HG03103 (cell line): ENCODE measurements around the gene RHCG.

Experiments
- ATAC-seq: cut with Tn5 transposase; IDR thresholded peaks from one replicate; pipeline ENCODE4 v1.9.1; 2021; ENCODE audit warnings: low read depth; ENCODE audit not compliant: unreplicated experiment

Gene RHCG

DNA sequence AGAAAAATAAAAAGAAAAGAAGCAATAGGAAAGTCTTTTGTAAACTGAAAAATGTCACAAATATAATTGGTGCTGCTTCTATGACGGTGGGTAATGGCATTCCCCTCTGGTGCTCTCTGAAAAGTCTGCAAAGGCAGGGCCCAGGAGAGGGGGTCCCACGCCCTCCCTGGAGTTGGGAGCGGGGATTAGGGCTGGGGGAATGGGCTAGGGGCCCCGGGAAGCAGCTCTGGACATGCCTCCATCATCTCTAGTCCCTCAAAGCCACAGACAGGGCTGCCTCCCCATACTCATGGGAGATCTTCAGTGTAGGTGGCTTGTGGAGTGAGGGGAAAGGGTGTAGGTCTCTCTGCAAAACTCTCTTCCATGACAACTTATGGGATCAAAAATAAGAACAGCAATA lies 7.8 kb upstream of the RHCG start:
- ATAC-seq: no peak

DNA sequence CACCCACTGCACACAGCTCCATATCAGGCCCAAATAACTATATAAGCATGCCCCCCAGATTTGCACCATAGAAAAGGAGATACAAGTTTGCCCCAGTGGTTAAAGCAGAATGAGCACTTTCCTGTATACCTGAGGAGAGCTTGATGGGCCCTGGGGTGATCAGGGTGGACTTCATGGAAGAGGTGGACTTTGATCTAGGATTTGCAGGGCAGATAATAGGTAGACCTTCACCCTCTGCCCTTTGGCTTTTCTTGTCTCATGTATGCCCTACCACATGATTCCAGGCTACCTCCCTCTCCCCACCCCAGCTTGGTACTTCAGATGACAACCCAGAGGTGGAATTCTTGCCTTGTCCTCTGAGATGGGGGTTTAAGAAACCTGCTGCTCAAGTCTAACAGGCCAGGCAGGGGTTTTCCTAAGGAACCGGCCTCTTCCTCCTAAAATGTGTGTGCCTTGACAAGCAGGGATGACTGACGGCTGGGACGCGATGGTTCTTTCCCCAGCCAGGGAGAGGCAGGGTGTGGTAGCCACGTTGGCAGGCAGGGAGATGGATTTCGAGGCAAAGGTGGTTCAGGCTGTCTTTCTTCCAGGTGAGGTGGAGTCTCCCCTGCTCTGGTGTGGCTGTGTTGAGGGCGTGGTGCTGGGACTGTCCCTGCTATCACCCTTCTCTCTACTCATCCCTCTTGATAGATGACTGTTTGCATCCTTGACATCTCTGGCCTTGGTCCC lies 6.6 kb upstream of the RHCG start:
- ATAC-seq: no peak

DNA sequence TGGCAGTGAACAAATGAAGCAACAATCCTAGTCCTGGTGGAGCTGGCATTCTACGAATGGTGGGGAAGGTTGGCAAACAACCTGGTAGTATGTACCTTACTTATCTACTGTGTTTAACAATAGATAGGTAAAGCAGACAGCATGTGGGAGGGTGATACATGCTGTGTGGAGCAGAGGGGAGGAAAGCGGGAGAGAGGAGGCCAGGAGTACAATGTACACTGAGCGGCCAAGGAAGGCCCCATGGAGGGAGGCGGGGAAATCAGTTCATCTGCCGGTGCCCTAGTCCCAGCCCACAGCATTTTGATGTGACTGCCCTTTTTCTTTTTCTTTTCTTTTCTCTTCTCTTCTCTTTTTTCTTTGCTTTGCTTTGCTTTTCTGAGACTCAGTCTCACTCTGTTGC lies 5.3 kb upstream of the RHCG start:
- ATAC-seq: no peak

DNA sequence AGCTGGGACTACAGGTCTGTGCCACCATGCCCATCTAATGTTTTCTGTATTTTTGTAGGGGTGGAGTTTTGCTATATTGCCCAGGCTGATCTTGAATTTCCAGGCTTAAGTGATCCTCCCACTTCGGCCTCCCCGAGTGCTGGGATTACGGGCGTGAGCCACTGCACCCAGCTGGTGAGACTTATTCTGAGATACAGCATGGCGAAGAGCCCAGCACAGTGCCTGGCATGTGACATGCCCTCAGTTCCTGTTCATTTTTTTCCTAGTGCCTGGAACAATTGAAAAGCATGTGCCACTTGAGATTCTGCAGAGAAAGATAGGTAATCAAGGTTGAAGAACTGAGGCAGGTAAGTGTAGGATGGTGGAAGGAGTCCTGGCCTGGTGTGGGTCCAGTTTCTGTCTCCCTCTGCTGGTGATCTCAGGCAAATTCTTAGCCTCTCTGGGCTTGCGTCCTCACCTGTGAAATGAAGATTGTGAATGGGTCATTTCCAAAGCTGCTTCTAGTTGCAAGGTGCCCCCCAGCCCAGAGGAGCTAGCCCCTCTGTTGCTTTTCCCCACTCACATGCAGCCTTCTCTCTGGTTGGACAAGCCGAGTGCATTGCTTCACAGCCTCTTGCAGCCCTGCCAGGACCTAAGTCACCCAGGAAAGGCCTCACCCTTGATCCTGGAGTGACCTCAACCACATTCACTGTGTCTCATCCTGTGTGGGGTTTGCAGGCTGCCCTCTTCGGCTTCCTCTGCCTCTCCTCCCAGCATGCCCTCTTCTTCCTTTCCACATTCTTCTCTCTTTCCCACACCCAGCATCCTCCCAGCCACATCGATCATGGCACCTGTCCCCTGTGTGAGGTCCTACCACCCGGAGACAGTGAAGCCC lies 4.3 kb upstream of the RHCG start:
- no peak for ATAC-seq

DNA sequence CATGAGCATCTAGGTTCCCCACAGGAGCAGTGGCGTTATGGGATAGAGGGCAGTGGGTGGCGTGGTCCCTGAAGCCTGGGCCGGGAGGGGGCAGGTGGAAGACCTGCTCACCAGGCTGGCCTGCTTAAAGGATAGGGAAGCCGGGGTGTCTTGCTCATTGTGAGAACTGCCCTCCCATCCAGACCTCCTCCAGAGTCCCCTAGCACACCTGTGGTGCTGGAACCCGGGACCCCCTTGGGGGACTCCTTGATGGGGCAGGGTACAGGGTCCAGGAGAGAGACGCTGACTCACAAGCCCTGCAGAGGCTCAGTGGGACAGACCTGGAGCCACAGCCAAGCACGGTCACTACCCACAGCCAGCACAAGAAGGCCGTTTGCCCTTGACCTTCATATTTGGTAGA lies 2.8 kb upstream of the RHCG start:
- ATAC-seq: no peak

DNA sequence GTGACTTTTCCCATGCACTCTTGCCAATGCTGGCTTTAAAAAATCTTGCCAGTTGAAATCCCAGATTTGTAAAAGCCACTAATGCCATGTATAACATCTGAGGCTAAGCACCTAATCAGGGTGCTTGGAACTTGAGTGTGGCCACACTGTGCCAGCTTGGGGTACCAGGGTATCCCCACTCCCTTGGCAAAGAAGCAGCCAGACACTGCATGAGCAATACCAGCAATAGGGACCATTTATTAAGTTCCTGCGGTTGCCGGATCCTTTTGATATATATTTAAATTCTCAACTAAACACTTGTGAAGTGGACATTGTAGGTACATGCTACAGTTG lies 2.2 kb upstream of the RHCG start:
- ATAC-seq: no peak

DNA sequence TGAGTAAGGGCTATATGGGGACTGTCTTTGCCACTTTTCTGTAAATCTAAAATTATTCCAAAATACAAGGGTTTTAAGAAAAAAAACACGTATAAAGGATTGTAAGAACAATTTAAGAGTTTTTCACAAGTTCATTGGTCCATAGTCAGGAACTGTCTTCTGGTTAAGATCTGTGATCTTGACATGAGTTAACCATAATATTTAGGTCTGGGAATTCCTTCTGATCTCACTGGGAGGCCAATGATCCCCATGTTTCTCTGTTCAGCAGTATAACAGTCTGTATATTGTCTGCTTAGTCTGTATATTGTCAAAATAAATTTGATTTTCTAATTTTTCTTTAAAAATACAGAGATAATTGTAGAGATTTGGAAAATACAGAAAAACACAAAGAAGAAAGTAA lies 848 bp upstream of the RHCG start:
- ATAC-seq: no peak

DNA sequence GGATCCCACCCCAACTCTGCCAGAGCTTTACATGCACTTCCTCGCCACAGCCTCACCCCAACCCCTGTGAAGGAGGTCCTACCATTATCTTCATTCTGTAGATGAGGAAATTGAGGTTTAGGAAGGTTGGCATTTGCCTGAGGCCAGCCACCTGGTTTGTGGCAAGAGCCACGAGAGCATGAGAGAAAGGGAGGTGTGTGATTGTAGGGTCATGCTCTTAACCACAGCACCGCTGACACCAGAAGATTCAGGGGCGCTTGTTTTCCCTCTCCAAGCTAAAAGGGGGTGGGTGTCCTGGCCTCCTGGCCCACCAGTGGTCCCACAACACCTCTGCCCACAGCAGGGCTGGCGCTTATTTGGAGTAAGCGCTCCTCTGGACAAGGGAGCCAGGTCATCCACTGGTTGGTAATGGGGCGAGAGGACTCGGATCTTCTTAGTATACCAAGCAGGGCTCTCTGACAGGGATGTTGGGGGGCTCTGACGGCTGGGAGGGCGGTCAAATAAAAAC lies 691 bp downstream of the RHCG start:
- no peak for ATAC-seq

DNA sequence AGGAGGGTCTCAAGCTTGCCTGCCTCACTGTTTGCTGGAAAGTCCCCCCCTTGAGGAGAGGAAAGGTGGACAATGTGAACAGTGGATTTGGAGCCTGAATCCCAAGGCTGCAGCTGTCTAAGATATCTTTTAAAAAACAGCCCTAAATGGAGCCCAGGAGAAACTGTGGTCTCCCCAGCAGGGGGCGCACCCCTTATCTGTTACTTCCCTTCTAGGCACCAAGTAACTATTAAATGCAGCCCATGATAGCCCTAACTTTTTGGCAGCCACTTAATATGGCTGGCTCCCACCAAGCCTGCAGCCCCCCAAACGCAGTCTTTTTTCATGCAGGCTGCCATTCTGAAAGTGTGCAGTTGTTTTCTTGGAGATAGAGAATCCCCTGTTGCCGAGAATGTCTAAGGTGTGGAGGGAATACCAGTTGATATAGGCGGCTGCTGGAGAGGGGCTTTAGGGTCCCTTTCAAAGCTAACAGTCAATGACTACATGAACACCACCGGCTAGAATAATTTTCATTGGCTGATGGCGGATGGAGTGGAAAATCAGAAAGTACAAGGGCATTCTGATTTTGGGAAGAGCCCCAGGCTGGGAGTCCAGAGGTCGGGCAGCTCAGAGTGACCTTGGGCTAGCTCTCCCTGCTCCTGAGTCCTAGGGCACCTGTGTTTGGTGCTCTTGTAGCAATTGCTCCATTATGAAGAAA lies 1.3 kb downstream of the RHCG start:
- ATAC-seq: no peak

DNA sequence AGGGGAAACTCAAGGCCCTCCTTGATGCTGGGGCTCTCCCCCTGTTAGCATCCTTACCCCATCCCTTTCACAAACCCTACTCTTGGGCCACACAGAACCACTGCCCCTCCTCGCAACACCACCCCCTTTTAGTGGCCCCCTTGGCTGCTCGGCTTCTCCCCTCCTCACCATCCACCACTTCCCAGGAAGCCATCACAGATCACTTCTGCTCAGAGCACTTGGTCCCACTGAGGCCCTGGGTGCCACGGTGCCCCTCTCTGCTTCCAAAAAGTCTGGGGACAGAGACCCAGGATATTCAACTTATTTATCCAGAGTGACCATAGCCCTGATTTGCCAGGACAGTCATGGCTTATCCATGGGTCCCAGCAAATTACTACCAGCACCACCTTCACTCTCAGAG lies 2.4 kb downstream of the RHCG start:
- no peak for ATAC-seq

DNA sequence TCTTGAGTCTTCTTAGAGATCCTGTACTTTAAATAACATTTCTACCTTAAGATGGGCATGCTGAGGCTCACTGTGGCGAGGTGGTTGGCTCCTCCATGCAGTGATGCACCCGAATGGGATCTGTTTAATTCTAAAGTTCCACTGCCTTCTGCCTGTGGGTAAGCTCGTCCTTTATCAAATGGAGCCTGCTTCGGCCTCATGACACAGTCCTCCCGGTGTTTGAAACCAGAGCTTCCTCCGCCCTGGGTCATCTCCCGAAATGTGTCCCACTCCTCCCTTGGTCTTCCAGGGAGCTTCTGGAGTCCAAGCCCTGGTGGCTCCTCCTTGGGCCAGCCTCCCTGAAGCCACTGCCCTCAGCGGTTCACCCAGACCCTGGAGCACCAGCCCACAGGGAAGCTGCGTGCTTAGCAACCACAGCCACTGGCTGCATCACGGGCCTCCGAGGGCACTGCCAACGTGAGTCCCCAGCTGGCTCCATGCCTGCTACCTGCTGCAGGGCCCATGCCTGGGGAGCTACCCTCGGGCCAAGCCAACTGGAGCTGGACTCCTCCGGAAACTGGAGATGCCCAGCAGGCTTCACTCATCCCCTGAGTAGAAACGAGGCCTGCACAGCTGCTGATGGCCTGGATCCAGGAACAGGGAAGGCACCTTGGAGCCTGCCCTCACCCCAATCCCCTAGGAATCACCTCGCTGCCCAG lies 3.3 kb downstream of the RHCG start:
- no peak for ATAC-seq

DNA sequence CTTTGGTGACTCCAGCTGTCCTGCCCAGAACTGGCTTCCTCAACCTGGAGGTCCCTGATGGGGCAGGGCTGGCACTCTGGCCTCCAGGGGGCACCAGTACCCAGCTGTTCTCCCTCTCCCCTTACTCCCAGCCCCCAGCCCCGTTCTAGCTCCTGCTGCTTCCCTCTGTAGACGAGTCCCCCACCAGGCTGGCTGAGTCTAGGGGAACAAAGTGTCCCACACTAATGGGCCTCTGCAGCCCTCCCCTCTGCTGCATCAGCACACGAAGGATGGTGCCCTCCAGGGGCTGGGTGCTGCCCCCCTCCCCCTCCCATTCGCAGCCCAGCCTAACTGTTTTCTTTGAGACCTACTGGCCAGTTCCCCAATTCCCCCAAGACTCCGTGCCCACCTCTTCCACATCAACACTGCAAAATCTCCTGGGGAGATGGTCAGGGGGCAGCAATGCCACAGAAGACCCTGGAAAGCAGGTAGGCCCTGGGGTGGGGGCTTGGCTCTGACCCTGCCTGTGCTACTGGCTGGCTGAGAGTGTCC lies 4.2 kb downstream of the RHCG start:
- ATAC-seq: no peak

DNA sequence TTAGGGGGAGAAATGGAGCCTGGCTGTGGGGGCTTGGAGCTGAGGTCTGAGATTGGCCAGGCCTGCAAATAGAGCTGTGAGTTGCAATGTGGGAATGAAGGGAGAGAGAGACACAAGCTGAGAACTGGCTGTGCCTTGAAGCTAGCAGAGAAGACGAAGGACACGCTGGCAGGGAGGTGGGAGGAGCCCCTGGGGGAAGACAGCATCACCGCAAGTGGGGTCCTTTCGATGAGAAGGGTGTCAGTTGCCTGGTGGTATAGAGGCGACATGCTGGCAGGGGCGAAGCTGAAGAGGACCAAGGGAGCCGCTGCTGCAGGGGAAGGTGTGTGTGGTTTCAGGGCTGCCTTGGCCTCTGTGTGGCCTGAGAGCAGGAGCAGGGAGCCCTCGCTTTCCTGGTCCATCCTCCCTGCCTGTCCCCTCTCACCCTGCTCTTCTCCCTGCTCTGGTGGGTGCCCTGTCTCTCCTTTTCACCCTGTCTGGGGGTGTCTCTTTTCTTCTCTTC lies 5.5 kb downstream of the RHCG start:
- ATAC-seq: no peak

DNA sequence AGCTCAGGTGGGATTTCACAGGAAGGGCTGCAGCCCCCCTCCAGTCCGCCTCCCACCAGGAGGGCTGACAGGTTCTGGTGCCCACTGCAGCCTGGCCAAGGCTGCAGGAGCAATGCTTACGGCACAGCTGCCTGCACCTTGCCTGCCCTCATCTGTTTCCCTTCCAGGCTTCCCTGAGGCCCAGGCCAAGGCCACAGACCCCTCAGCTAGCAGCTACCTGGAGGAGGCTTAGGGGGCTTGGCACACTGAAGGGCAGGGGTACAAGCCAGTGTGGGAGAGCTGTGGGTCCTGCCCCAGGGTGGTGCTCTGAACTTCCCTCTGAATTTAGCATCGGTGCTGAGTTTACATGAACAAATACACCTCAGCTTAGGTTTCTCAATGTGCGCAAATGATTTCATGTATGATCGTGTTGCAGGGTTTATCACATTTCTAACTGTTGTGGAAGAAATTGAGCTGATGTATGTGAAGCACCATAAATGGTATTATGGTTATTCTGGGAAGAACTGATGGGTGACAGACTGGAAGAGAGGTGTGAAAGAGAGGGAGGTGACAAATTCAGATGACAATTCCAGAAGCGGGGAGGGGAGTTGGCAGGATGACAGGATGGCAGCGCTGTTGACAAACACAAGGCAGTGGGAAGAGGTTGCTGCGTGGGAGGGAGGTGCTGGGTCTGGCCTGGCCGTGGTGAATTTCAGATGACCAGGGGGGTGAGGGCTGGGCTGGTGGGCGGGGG lies 6.1 kb downstream of the RHCG start:
- ATAC-seq: no peak

DNA sequence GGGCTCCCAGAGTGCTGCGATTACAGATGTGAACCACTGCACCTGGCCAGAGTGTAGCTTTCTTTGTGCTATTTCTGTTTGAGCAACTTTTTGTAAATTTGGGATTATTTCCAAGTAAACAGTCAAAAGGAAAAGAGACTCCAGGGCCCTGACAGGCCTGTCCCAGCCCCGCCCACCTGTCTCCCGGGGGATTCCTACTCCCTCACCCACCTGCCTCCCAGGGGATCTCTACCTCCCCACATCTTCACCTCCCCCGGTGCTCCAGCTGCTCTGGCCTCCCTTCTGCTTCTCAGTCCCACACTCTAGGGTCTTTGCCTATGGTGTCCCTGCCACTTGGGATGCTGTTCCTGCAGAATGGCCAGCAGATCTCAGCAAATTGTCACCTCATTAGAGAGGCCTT lies 7.0 kb downstream of the RHCG start:
- no peak for ATAC-seq

DNA sequence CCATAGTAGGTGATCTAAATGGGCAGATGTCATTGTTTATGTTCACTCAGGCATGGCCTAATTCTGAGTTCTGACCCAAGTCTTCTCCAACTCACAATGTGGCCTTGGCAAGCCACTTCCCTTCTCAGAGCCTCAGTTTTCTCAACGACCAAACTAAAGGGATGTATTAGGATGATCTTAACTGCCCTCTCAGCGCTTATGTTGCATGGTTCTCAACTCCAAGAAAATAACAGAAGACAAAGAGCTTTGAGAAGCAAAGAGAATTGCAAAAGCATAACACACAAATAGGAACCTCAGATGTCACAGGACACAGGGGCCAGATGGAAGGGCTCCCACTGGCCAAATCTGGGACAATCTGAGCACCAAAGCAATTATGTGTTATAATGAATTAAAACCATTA lies 8.6 kb downstream of the RHCG start:
- ATAC-seq: no peak

DNA sequence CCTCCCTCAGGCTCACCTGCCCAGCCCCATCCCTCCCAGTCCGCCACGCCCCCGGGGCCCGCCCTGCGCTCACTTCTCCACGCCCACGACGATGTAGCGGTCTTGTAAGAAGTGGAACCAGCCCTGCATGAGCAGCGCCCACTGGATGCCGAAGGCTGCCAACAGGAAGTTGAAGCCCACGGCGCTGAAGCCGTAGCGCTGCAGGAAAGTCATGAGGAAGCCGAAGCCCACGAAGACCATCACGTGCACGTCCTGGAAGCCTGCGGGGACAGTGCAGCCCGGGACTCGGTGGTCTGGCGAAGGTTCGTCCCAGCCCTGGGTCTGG lies 9.7 kb downstream of the RHCG start:
- no peak for ATAC-seq

DNA sequence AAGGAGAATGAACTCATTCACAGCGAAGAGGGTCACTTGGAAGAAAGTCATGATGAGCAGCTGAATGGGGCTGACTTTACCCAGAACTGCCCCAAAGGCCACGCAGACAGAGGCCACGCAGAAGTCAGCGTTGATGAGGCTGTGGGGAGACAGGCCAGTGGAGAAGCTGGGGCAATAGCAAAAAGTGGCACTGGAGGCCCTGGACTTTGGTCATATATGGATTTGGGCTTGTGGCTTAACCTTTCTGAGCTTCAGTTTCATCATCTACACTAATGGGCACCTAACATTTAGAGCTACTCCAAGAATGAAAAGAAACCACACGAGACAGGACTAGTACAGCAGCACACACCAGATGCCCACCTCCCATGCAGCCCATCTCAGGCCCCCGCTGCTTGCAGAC lies 13.3 kb downstream of the RHCG start:
- no peak for ATAC-seq

DNA sequence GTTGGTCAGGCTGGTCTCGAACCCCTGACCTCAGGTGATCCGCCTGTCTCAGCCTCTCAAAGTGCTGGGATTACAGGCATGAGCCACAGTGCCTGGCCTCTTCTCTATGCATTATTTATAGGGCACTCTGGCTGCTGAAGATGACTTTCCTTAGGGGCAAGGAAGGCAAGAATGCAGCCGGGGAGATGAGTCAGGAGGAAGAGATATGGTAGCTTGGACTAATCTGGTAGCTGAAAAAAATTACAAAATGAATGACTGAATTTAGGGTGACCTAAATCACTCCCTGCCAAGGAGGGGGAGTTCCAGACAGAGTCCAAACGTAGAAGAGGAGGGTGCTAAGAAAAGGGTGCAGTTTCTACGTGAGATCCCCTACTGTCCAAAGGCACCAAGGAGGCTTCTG lies 14.2 kb downstream of the RHCG start:
- no peak for ATAC-seq

DNA sequence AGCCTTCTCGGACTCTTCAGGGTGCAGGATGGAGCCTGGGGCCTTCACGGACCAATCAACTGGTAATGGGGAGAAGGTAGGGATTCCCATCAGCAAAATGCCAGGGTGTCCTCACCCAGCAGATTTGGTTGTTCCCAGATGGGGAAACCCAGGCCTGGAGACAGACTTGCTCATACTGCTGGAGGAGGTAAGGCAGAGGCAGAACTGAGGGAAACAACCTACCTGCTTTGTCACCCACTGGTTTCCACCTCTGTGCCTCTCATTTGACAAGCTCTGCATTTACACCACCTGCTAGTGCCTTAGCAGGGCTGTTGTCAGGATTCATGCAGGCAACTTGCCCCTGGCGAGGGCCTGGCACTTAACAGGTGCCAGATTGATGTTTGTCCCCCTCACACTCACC lies 15.9 kb downstream of the RHCG start:
- no peak for ATAC-seq
